SK-N-SH (cell line): ENCODE measurements around the gene MIS18A.

Experiments used
- RAD21 ChIP-seq: IDR thresholded peaks from 2 replicates; pipeline ENCODE4 v1.6.1; 2012; ENCODE audit warnings: mild to moderate bottlenecking, low read length
- TF ChIP-seq, protein P1 (sequence below): fragments of 200-600 bp; sonication (generic); IDR thresholded peaks from 2 replicates; pipeline ENCODE4 v1.6.1; 2017; ENCODE audit warnings: antibody characterized with exemption, mild to moderate bottlenecking, moderate library complexity

DNA sequence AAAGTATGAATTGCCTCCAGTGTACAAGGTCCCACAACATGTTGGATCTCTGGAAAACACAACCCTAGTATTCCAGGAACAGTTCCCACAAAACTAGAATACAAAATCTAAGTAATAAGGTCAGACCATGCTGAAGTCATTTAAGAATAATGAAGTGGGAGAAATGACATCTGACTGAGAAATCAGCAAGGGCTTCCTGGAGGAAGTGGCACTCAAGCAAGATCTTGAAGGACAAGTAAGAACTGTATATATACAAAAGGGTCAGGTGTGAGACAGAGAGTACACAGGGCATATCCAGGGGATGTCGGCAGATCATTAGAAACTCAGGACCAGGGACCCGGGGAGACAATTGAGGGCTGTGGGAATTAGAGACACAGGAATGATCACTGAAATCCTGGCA is 18.7 kb downstream of the MIS18A start:
- no peak for TF ChIP-seq RAD21
- TF ChIP-seq, protein P1, sequence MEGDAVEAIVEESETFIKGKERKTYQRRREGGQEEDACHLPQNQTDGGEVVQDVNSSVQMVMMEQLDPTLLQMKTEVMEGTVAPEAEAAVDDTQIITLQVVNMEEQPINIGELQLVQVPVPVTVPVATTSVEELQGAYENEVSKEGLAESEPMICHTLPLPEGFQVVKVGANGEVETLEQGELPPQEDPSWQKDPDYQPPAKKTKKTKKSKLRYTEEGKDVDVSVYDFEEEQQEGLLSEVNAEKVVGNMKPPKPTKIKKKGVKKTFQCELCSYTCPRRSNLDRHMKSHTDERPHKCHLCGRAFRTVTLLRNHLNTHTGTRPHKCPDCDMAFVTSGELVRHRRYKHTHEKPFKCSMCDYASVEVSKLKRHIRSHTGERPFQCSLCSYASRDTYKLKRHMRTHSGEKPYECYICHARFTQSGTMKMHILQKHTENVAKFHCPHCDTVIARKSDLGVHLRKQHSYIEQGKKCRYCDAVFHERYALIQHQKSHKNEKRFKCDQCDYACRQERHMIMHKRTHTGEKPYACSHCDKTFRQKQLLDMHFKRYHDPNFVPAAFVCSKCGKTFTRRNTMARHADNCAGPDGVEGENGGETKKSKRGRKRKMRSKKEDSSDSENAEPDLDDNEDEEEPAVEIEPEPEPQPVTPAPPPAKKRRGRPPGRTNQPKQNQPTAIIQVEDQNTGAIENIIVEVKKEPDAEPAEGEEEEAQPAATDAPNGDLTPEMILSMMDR: no peak
